Endothelial cell of umbilical vein (primary cell): ENCODE measurements around the gene SIN3B. TPM values are rescaled to one million over a fixed set of nuclear protein-coding genes. Genes with fewer than 3 reads are reported as not detected.

ENCODE experiments used
- BruUV-seq: library from RNA; stranded (reverse); fragments of 400-500 nt; replicated peaks from 2 replicates; lab custom pipeline; 2021; lab: Mats Ljungman, UMichigan
- CTCF ChIA-PET: fragments of 300-600, 350-600 bp; sonication (Branson Sonifier 250); formaldehyde crosslinking; loops from one replicate; lab custom pipeline; 2021; ENCODE audit warnings: antibody characterized with exemption, inconsistent platforms; lab: Charles Lee
- POLR2A ChIA-PET: fragments of 300-600, 350-600 bp; sonication (Branson Sonifier 250); formaldehyde crosslinking; loops from one replicate; lab custom pipeline; 2021; ENCODE audit warnings: antibody characterized with exemption, inconsistent platforms; lab: Charles Lee
- DNase-seq: peaks from one replicate; pipeline ENCODE4 v3.0.0-alpha.2; 2011; ENCODE audit warnings: low read depth, low spot score
- FAIRE-seq: peaks from 2 replicates; lab custom pipeline; 2011; peaks lifted over from hg19 to GRCh38; lab: Jason Lieb, UNC
- H2AFZ ChIP-seq: 2 replicates; pipeline ENCODE4 v1.6.0; 2012; ENCODE audit warnings: low read depth, low read length, control low read depth, inconsistent platforms
- H3K27ac ChIP-seq: 2 replicates; pipeline ENCODE4 v1.5.1; 2011; ENCODE audit warnings: low read depth, mild to moderate bottlenecking, control low read depth, low read length, moderate library complexity; ENCODE audit not compliant: insufficient read depth
- H3K27me3 ChIP-seq, 2 experiments: 2 replicates each; pipeline versions ENCODE4 v1.6.0 to v1.6.1; 2011; ENCODE audit warnings: low read length in 2 of 2, mixed read lengths in 1 of 2; ENCODE audit not compliant: control insufficient read depth in 2 of 2, insufficient read depth in 2 of 2
- H3K36me3 ChIP-seq, 2 experiments: 2 replicates in 1 of 2; 3 replicates in 1 of 2; pipeline ENCODE4 v1.5.1; 2011; ENCODE audit warnings: low read length in 2 of 2, mild to moderate bottlenecking in 1 of 2, moderate library complexity in 1 of 2; ENCODE audit not compliant: control insufficient read depth in 2 of 2, insufficient read depth in 2 of 2; ENCODE audit errors: extremely low read depth in 1 of 2
- H3K4me1 ChIP-seq: 3 replicates; pipeline ENCODE4 v1.5.1; 2011; ENCODE audit warnings: mild to moderate bottlenecking, low read length; ENCODE audit not compliant: control insufficient read depth, insufficient read depth; ENCODE audit errors: extremely low read depth
- H3K4me2 ChIP-seq: 2 replicates; pipeline ENCODE4 v1.6.1; 2011; ENCODE audit warnings: low read length, control low read depth, mixed read lengths; ENCODE audit not compliant: insufficient read depth
- H3K4me3 ChIP-seq, 3 experiments: fragments of 200-600 bp in 1 of 3; sonication (generic), shearing (Covaris generic) in 1 of 3; replicated peaks in 1 of 3; 2 replicates each; pipeline ENCODE4 v1.5.1; 2011 to 2016; ENCODE audit warnings: control low read depth in 3 of 3, low read length in 3 of 3, mild to moderate bottlenecking in 2 of 3, inconsistent platforms in 1 of 3, low read depth in 1 of 3, moderate library complexity in 1 of 3; ENCODE audit not compliant: insufficient read depth in 1 of 3
- H3K79me2 ChIP-seq: 2 replicates; pipeline ENCODE4 v1.6.0; 2012; ENCODE audit warnings: low read length, inconsistent platforms; ENCODE audit not compliant: control insufficient read depth, insufficient read depth
- H3K9ac ChIP-seq: replicated peaks from 2 replicates; pipeline ENCODE3; 2011; ENCODE audit warnings: low read length, control low read depth; ENCODE audit not compliant: insufficient read depth; ENCODE audit errors: extremely low read depth
- H3K9me1 ChIP-seq: replicated peaks from 3 replicates; pipeline ENCODE4 v1.6.0; 2011; ENCODE audit warnings: mild to moderate bottlenecking, low read length; ENCODE audit not compliant: control insufficient read depth, insufficient read depth; ENCODE audit errors: extremely low read depth
- H3K9me3 ChIP-seq: replicated peaks from 2 replicates; pipeline ENCODE4 v1.5.1; 2012; ENCODE audit warnings: low read length, inconsistent platforms; ENCODE audit not compliant: control insufficient read depth, insufficient read depth
- H4K20me1 ChIP-seq: replicated peaks from 2 replicates; pipeline ENCODE3; 2011; ENCODE audit warnings: mild to moderate bottlenecking, low read length; ENCODE audit not compliant: control insufficient read depth, insufficient read depth; ENCODE audit errors: extremely low read depth
- EZH2 ChIP-seq: IDR thresholded peaks from 2 replicates; pipeline ENCODE4 v1.6.1; 2012; ENCODE audit warnings: borderline replicate concordance, low read depth, mild to moderate bottlenecking, moderate library complexity, low read length, inconsistent platforms; ENCODE audit not compliant: severe bottlenecking
- FOS ChIP-seq: IDR thresholded peaks from 2 replicates; pipeline ENCODE4 v1.6.1; 2011; ENCODE audit warnings: mild to moderate bottlenecking, low read length, moderate library complexity, borderline replicate concordance; ENCODE audit not compliant: insufficient read depth
- GATA2 ChIP-seq: IDR thresholded peaks from 2 replicates; pipeline ENCODE4 v1.7.0; 2011; ENCODE audit warnings: low read depth, mild to moderate bottlenecking, moderate library complexity, mixed read lengths, low read length; ENCODE audit not compliant: insufficient read length, insufficient read depth
- JUN ChIP-seq: IDR thresholded peaks from 2 replicates; pipeline ENCODE4 v1.6.1; 2011; ENCODE audit warnings: borderline replicate concordance, low read depth; ENCODE audit not compliant: insufficient read length, insufficient read depth
- MYC ChIP-seq: IDR thresholded peaks from one replicate; pipeline ENCODE4 v1.6.1; 2011; ENCODE audit warnings: mild to moderate bottlenecking, low read depth, low read length
- POLR2A ChIP-seq: IDR thresholded peaks from 2 replicates; pipeline ENCODE4 v1.6.1; 2012; ENCODE audit warnings: low read depth, mild to moderate bottlenecking, control low read depth, low read length
- POLR2AphosphoS5 ChIP-seq: IDR thresholded peaks from 2 replicates; pipeline ENCODE4 v1.6.1; 2012; ENCODE audit warnings: low read depth, mild to moderate bottlenecking, control low read depth, low read length, moderate library complexity; ENCODE audit not compliant: insufficient read depth
- dilution Hi-C: fragments of 300-500 bp; cut with MboI; formaldehyde crosslinking; loops from one replicate; pipeline ENCODE4 v1.15.0; 2019; ENCODE audit warnings: low sequenced_read_pairs; ENCODE audit not compliant: extremely low pct_ligation_motif_present
- intact Hi-C: fragments of 100-400 bp; cut with micrococcal nuclease; formaldehyde crosslinking; loops from one replicate; pipeline ENCODE4 v1.10.0; 2022
- polyA plus RNA-seq, 4 experiments: library from polyadenylated mRNA; depleted of rRNA in 3 of 4; stranded (reverse) in 3 of 4; unstranded in 1 of 4; fragments of >200 nt; gene quantifications; 2 replicates each; pipeline versions ENCODE4 v1.2.1 to v1.2.3, GENCODE V29; 2011 to 2012; ENCODE audit warnings: missing spikeins in 1 of 4
- total RNA-seq: library from RNA; stranded (reverse); gene quantifications from 2 replicates; pipeline ENCODE4 v1.2.3, GENCODE V29; 2021
- TF ChIP-seq, protein P1 (sequence below), 2 donors: IDR thresholded peaks; 1 replicate in 1 of 2; 2 replicates in 1 of 2; pipeline ENCODE4 v1.5.1; 2011; ENCODE audit warnings: low read length in 2 of 2, mild to moderate bottlenecking in 2 of 2, moderate library complexity in 2 of 2, control low read depth in 1 of 2, inconsistent platforms in 1 of 2, low read depth in 1 of 2; ENCODE audit not compliant: insufficient read depth in 1 of 2; ENCODE audit errors: extremely low read depth in 1 of 2
- TF ChIP-seq, protein P2 (sequence below): IDR thresholded peaks from 2 replicates; pipeline ENCODE4 v1.6.1; 2011; ENCODE audit not compliant: insufficient read depth, insufficient read length

The SIN3B gene
- total and polyA plus RNA-seq, 2 donors (not counting 3 experiments of a cell fraction or from before 2014, with no cell fraction given) = 46.2 to 75.0 TPM

GRCh38 chr19:16860118-16860517, 30.9 kb downstream of the SIN3B start:
- Histone ChIP-seq H3K9me1 (no peaks in the 10 kb centered on the region), H3K79me2 (no peaks in the 10 kb centered on the region), H3K27ac (no peak overlapping the region), H3K4me2 (no peak overlapping the region), H3K27me3 (no peaks in the 10 kb centered on the region), H2AFZ (no peak overlapping the region), H3K9ac (no peak overlapping the region), H3K4me1 (no peaks in the 10 kb centered on the region), H3K9me3 (no peaks in the 10 kb centered on the region), H4K20me1 (no peaks in the 10 kb centered on the region), H3K36me3 (peaks cover 16 to 31% of the 10 kb centered on the region in 2 experiments), H3K4me3 (no peak overlapping the region)
- POLR2A ChIA-PET = no interaction called here
- FAIRE-seq = no peak
- intact Hi-C loops = no loop called here
- no peak for TF ChIP-seq GATA2
- TF ChIP-seq, protein P1, sequence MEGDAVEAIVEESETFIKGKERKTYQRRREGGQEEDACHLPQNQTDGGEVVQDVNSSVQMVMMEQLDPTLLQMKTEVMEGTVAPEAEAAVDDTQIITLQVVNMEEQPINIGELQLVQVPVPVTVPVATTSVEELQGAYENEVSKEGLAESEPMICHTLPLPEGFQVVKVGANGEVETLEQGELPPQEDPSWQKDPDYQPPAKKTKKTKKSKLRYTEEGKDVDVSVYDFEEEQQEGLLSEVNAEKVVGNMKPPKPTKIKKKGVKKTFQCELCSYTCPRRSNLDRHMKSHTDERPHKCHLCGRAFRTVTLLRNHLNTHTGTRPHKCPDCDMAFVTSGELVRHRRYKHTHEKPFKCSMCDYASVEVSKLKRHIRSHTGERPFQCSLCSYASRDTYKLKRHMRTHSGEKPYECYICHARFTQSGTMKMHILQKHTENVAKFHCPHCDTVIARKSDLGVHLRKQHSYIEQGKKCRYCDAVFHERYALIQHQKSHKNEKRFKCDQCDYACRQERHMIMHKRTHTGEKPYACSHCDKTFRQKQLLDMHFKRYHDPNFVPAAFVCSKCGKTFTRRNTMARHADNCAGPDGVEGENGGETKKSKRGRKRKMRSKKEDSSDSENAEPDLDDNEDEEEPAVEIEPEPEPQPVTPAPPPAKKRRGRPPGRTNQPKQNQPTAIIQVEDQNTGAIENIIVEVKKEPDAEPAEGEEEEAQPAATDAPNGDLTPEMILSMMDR (IDR thresholded peaks at IDR 0.05; ENCODE audit: extremely low read depth in 1 of 2, insufficient read depth in 1 of 2, low read depth in 1 of 2, low read length in 2 of 2) = no peak
- TF ChIP-seq, protein P2, sequence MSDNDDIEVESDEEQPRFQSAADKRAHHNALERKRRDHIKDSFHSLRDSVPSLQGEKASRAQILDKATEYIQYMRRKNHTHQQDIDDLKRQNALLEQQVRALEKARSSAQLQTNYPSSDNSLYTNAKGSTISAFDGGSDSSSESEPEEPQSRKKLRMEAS = no peak
- TF ChIP-seq POLR2A = no peak
- no peak for TF ChIP-seq EZH2
- TF ChIP-seq JUN = no peak
- TF ChIP-seq FOS = no peak
- TF ChIP-seq MYC = no peak
- TF ChIP-seq POLR2AphosphoS5 = no peak
- no TSS peak for BruUV-seq
- CTCF ChIA-PET = no interaction called here
- dilution Hi-C loops = no loop called here
- DNase-seq = no peak
